SK-N-SH (cell line): ENCODE results near the gene OGFR. TPM values are rescaled to one million over a fixed set of nuclear protein-coding genes. Genes with fewer than 3 reads are reported as not detected.

Source experiments
- CTCF ChIA-PET: fragments of 300-600, 350-600 bp; formaldehyde crosslinking; extraction: SDS; loops from one replicate; lab custom pipeline; 2021; lab: Yijun Ruan, JAX
- POLR2A ChIA-PET: fragments of 350-600 bp; sonication (Branson Sonifier 250); formaldehyde crosslinking; extraction: SDS; loops from one replicate; lab custom pipeline; 2020; ENCODE audit warnings: antibody characterized with exemption, inconsistent platforms; lab: Yijun Ruan, JAX
- DNase-seq: peaks from one replicate; pipeline ENCODE4 v3.0.0; 2012
- H2AFZ ChIP-seq: fragments of 200-600 bp; sonication (generic); 2 replicates; pipeline ENCODE4 v1.8.1; 2016; ENCODE audit warnings: antibody characterized with exemption, mild to moderate bottlenecking, low read depth
- H3F3A ChIP-seq: fragments of 200-600 bp; sonication (generic); replicated peaks from 2 replicates; pipeline ENCODE3; 2016; ENCODE audit warnings: antibody characterized with exemption, mild to moderate bottlenecking; ENCODE audit not compliant: insufficient read depth
- H3K27ac ChIP-seq, 2 experiments: fragments of 200-500 bp in 1 of 2; fragments of 200-600 bp in 1 of 2; sonication (Bioruptor generic) in 1 of 2; sonication (generic), shearing (Covaris generic) in 1 of 2; 2 replicates each; pipeline versions ENCODE4 v1.5.1 to v1.6.1; 2014 to 2016; ENCODE audit warnings: low read depth in 2 of 2, inconsistent platforms in 1 of 2, low read length in 1 of 2, mild to moderate bottlenecking in 1 of 2, mixed read lengths in 1 of 2
- H3K27me3 ChIP-seq: fragments of 200-600 bp; sonication (generic), shearing (Covaris generic); 2 replicates; pipeline ENCODE4 v1.6.1; 2016; ENCODE audit warnings: mixed run types; ENCODE audit not compliant: insufficient read depth
- H3K36me3 ChIP-seq, 2 experiments: fragments of 200-500 bp in 1 of 2; fragments of 200-600 bp in 1 of 2; sonication (Bioruptor generic) in 1 of 2; sonication (generic) in 1 of 2; replicated peaks in 1 of 2; 2 replicates each; pipeline versions ENCODE3 to v1.5.1; 2014 to 2016; ENCODE audit warnings: low read length in 1 of 2, mild to moderate bottlenecking in 1 of 2; ENCODE audit not compliant: insufficient read depth in 2 of 2, control insufficient read depth in 1 of 2
- H3K4me1 ChIP-seq, 2 experiments: fragments of 200-500 bp in 1 of 2; fragments of 200-600 bp in 1 of 2; sonication (Bioruptor generic) in 1 of 2; sonication (generic), shearing (Covaris generic) in 1 of 2; 2 replicates each; pipeline versions ENCODE4 v1.5.1 to v1.6.1; 2014 to 2016; ENCODE audit warnings: low read depth in 1 of 2, low read length in 1 of 2, mixed run types in 1 of 2; ENCODE audit not compliant: insufficient read depth in 2 of 2, control insufficient read depth in 1 of 2
- H3K4me2 ChIP-seq: fragments of 200-600 bp; sonication (generic), shearing (Covaris generic); 2 replicates; pipeline ENCODE4 v1.6.1; 2017; ENCODE audit warnings: mixed run types
- H3K4me3 ChIP-seq, 2 experiments: fragments of 200-500 bp in 1 of 2; fragments of 200-600 bp in 1 of 2; sonication (Bioruptor generic) in 1 of 2; sonication (generic), shearing (Covaris generic) in 1 of 2; 2 replicates each; pipeline versions ENCODE4 v1.5.1 to v1.8.1; 2014 to 2016; ENCODE audit warnings: low read depth in 2 of 2, inconsistent platforms in 1 of 2, low read length in 1 of 2, mild to moderate bottlenecking in 1 of 2, mixed read lengths in 1 of 2, moderate library complexity in 1 of 2
- H3K79me2 ChIP-seq: fragments of 200-600 bp; sonication (generic); 2 replicates; pipeline ENCODE4 v1.8.1; 2017; ENCODE audit warnings: mild to moderate bottlenecking; ENCODE audit not compliant: insufficient read depth
- H3K9ac ChIP-seq: fragments of 200-600 bp; sonication (generic); 2 replicates; pipeline ENCODE4 v1.6.1; 2017; ENCODE audit warnings: mixed run types
- H3K9me2 ChIP-seq: fragments of 200-600 bp; sonication (generic); 2 replicates; pipeline ENCODE4 v1.6.1; 2017; ENCODE audit warnings: mixed run types
- H3K9me3 ChIP-seq: fragments of 200-600 bp; sonication (generic); 2 replicates; pipeline ENCODE4 v1.6.1; 2017; ENCODE audit warnings: mixed run types, mild to moderate bottlenecking, moderate library complexity
- H4K20me1 ChIP-seq: fragments of 200-600 bp; sonication (generic); 2 replicates; pipeline ENCODE4 v1.6.1; 2017; ENCODE audit warnings: mild to moderate bottlenecking, mixed run types; ENCODE audit not compliant: insufficient read depth
- CHD2 ChIP-seq: fragments of 150-350 bp; IDR thresholded peaks from 2 replicates; pipeline ENCODE4 v1.6.1; 2018; ENCODE audit warnings: low read length; ENCODE audit not compliant: partially characterized antibody
- CTCF ChIP-seq: fragments of 200-600 bp; sonication (generic); IDR thresholded peaks from 2 replicates; pipeline ENCODE4 v1.6.1; 2017; ENCODE audit warnings: antibody characterized with exemption, mild to moderate bottlenecking, moderate library complexity
- ELF1 ChIP-seq: IDR thresholded peaks from 2 replicates; pipeline ENCODE4 v1.4.0; 2012
- EP300 ChIP-seq, 2 experiments: IDR thresholded peaks; 2 replicates each; pipeline versions ENCODE4 v1.4.0 to v1.6.1; 2012; ENCODE audit warnings: borderline replicate concordance in 1 of 2, low read depth in 1 of 2, low read length in 1 of 2
- JUND ChIP-seq: IDR thresholded peaks from 2 replicates; pipeline ENCODE4 v1.4.0; 2012
- MAX ChIP-seq: IDR thresholded peaks from 2 replicates; pipeline ENCODE4 v1.4.0; 2012; ENCODE audit warnings: low read depth
- MEF2A ChIP-seq: IDR thresholded peaks from 2 replicates; pipeline ENCODE4 v1.4.0; 2012; ENCODE audit warnings: low read depth, borderline replicate concordance
- NRF1 ChIP-seq: IDR thresholded peaks from 2 replicates; pipeline ENCODE4 v1.6.1; 2012; ENCODE audit warnings: low read depth, mild to moderate bottlenecking, low read length
- RCOR1 ChIP-seq: fragments of 150-350 bp; IDR thresholded peaks from 2 replicates; pipeline ENCODE4 v1.6.1; 2017; ENCODE audit warnings: antibody characterized with exemption, low read length
- REST ChIP-seq: IDR thresholded peaks from 2 replicates; pipeline ENCODE4 v1.6.1; 2012; ENCODE audit warnings: mild to moderate bottlenecking, low read depth, low read length, moderate library complexity
- RFX5 ChIP-seq: IDR thresholded peaks from 2 replicates; pipeline ENCODE4 v1.6.1; 2012; ENCODE audit warnings: mild to moderate bottlenecking, improper control_type of control experiment, low read length
- TCF12 ChIP-seq: IDR thresholded peaks from 2 replicates; pipeline ENCODE4 v1.4.0; 2012
- USF1 ChIP-seq: IDR thresholded peaks from 2 replicates; pipeline ENCODE4 v1.4.0; 2012; ENCODE audit warnings: low read depth, borderline replicate concordance
- USF2 ChIP-seq: fragments of 150-350 bp; IDR thresholded peaks from 2 replicates; pipeline ENCODE4 v1.6.1; 2017; ENCODE audit warnings: antibody characterized with exemption, low read length, low read depth, borderline replicate concordance
- ZBTB33 ChIP-seq: IDR thresholded peaks from 2 replicates; pipeline ENCODE4 v1.4.0; 2012; ENCODE audit warnings: low read depth, borderline replicate concordance
- WGBS: methylation state at CpG from one replicate; pipeline ENCODE4 v1.1.6; 2017; ENCODE audit warnings: low lambda C conversion rate; 5-methylcytosine and 5-hydroxymethylcytosine counted together
- polyA plus RNA-seq, 3 experiments: library from polyadenylated mRNA; depleted of rRNA; stranded (reverse); fragments of >200 nt; gene quantifications; 2 replicates each; pipeline ENCODE4 v1.2.3, GENCODE V29; 2012

Gene OGFR
- polyA plus RNA-seq, 1 of the 3 experiments (the other 2 are of a cell fraction): 60.8 TPM

GRCh38 chr20:62755817-62756724 is 48.6 kb upstream of the OGFR start (continued):
- no peak for TF ChIP-seq ZBTB33
- TF ChIP-seq USF2: no peak
- no peak for TF ChIP-seq CHD2
- TF ChIP-seq JUND: no peak
- TF ChIP-seq EP300 (IDR thresholded peaks at IDR 0.05; ENCODE audit: borderline replicate concordance in 1 of 2, low read depth in 1 of 2, low read length in 1 of 2): no peak
- TF ChIP-seq, all 33 proteins: peak for 0

GRCh38 chr20:62758226-62758912 is 46.3 kb upstream of the OGFR start:
- no peak overlapping the region for H3K27ac ChIP-seq
- no peak overlapping the region for H3K9ac ChIP-seq
- TF ChIP-seq CTCF: no peak
- no peak for TF ChIP-seq MAX
- TF ChIP-seq MEF2A: no peak
- no peak for TF ChIP-seq NRF1
- no peak for TF ChIP-seq ZBTB33
- no peak for TF ChIP-seq RFX5
- TF ChIP-seq USF1: no peak
- no peak for TF ChIP-seq CHD2
- TF ChIP-seq REST: no peak
- TF ChIP-seq TCF12: no peak
- TF ChIP-seq RCOR1: no peak
- TF ChIP-seq EP300 (IDR thresholded peaks at IDR 0.05; ENCODE audit: borderline replicate concordance in 1 of 2, low read depth in 1 of 2, low read length in 1 of 2): no peak
- TF ChIP-seq ELF1: no peak
- no peak overlapping the region for H2AFZ ChIP-seq
- no peaks in the 10 kb centered on the region for H3K27me3 ChIP-seq
- H3F3A ChIP-seq: no peaks in the 10 kb centered on the region
- no peaks in the 10 kb centered on the region for H3K9me2 ChIP-seq
- no peaks in the 10 kb centered on the region for H3K9me3 ChIP-seq
- DNase-seq: no peak
- H4K20me1 ChIP-seq: no peaks in the 10 kb centered on the region
- no peaks in the 10 kb centered on the region for H3K79me2 ChIP-seq
- ChIA-PET POLR2A (no interaction called here), CTCF (no interaction called here)
- peaks cover 0 to 5% of the 10 kb centered on the region in 2 experiments; a peak in 1 of 4 replicates for H3K4me1 ChIP-seq
- no peak overlapping the region for H3K4me3 ChIP-seq
- H3K36me3 ChIP-seq: no peaks in the 10 kb centered on the region
- H3K4me2 ChIP-seq: no peak overlapping the region
- WGBS: 57% methylated on average over 10 of the region's 16 CpGs
